ENCODE results near the gene ROR2. TPM values are rescaled to one million over a fixed set of nuclear protein-coding genes. Genes with fewer than 3 reads are reported as not detected.

Gene ROR2
- total RNA-seq, 3 donors from 2014 or later, result 3.9 to 56.0 (median 6.5) TPM

- intact Hi-C loops (cut with DNase I, micrococcal nuclease), result no loop called here
- TF ChIP-seq CTCF (IDR thresholded peaks at IDR 0.05), result no peak
- H3K9me3 ChIP-seq, result no peaks in the 10 kb centered on the region
- ATAC-seq, result no peak
- peaks cover 4% of the 10 kb centered on the region for H3K4me1 ChIP-seq (ENCODE audit: low read depth)
- DNase-seq, result no peak
- H3K36me3 ChIP-seq (ENCODE audit: low read depth), result no peaks in the 10 kb centered on the region
- no peak overlapping the region for H3K4me3 ChIP-seq
These were observed 67.4 kb downstream of the ROR2 start for GRCh38 chr9:91882627-91883026.

GRCh38 chr9:91880378-91880972 is 69.6 kb downstream of the ROR2 start:
- H3K9me3 ChIP-seq, result no peaks in the 10 kb centered on the region
- no peak for DNase-seq
- TF ChIP-seq CTCF (IDR thresholded peaks at IDR 0.05), result no peak
- H3K4me1 ChIP-seq (ENCODE audit: low read depth), result peaks cover 4% of the 10 kb centered on the region
- no peak overlapping the region for H3K4me3 ChIP-seq
- intact Hi-C loops (cut with DNase I, micrococcal nuclease), result no loop called here
- ATAC-seq, result no peak
- no peaks in the 10 kb centered on the region for H3K36me3 ChIP-seq (ENCODE audit: low read depth)

GRCh38 chr9:91879231-91879630 is 70.8 kb downstream of the ROR2 start:
- Histone ChIP-seq H3K4me1 (ENCODE audit: low read depth) (no peaks in the 10 kb centered on the region), H3K4me3 (no peak overlapping the region)

GRCh38 chr9:91873637-91874051 is 76.4 kb downstream of the ROR2 start:
- intact Hi-C loops (cut with DNase I, micrococcal nuclease), result no loop called here
- no peaks in the 10 kb centered on the region for H3K9me3 ChIP-seq
- no peak for DNase-seq
- no peaks in the 10 kb centered on the region for H3K36me3 ChIP-seq (ENCODE audit: low read depth)
- H3K4me1 ChIP-seq (ENCODE audit: low read depth), result no peaks in the 10 kb centered on the region
- no peak for TF ChIP-seq CTCF (IDR thresholded peaks at IDR 0.05)
- ATAC-seq, result no peak
- no peak overlapping the region for H3K4me3 ChIP-seq

More at GRCh38 chr9:91879231-91879630, 70.8 kb downstream of the ROR2 start:
- Histone ChIP-seq H3K9me3 (no peaks in the 10 kb centered on the region), H3K36me3 (ENCODE audit: low read depth) (no peaks in the 10 kb centered on the region)
- TF ChIP-seq CTCF (IDR thresholded peaks at IDR 0.05), result no peak
- DNase-seq, result no peak
- intact Hi-C loops (cut with DNase I, micrococcal nuclease), result no loop called here
- ATAC-seq, result no peak

GRCh38 chr9:91868732-91869391 is 81.2 kb downstream of the ROR2 start:
- Histone ChIP-seq H3K9me3 (no peaks in the 10 kb centered on the region), H3K4me1 (ENCODE audit: low read depth) (no peaks in the 10 kb centered on the region), H3K36me3 (ENCODE audit: low read depth) (no peaks in the 10 kb centered on the region), H3K4me3 (no peak overlapping the region)
- DNase-seq, result no peak
- peak; percentile 44 for ATAC-seq
- intact Hi-C loops (cut with DNase I, micrococcal nuclease), result no loop called here
- TF ChIP-seq CTCF (IDR thresholded peaks at IDR 0.05), result no peak

All from mucosa of descending colon (tissue), 3 donors.